Measurements from ENCODE around the gene FYCO1.

- TF ChIP-seq CTCF (IDR thresholded peaks at IDR 0.05; ENCODE audit: poor library complexity) (no peak), EZH2 (IDR thresholded peaks at IDR 0.05; ENCODE audit: borderline replicate concordance) (no peak)
These were observed 127.4 kb downstream of the FYCO1 start for GRCh38 chr3:45868213-45868612.

Data from hepatocyte (in vitro differentiated cells).